Measurements from ENCODE around the gene SNORC.
"Not testable (repeated sequence)": the region's sequence is repeated elsewhere in the genome, so short reads cannot be mapped to it uniquely, and the experiment has no call there.

The SNORC gene

DNA sequence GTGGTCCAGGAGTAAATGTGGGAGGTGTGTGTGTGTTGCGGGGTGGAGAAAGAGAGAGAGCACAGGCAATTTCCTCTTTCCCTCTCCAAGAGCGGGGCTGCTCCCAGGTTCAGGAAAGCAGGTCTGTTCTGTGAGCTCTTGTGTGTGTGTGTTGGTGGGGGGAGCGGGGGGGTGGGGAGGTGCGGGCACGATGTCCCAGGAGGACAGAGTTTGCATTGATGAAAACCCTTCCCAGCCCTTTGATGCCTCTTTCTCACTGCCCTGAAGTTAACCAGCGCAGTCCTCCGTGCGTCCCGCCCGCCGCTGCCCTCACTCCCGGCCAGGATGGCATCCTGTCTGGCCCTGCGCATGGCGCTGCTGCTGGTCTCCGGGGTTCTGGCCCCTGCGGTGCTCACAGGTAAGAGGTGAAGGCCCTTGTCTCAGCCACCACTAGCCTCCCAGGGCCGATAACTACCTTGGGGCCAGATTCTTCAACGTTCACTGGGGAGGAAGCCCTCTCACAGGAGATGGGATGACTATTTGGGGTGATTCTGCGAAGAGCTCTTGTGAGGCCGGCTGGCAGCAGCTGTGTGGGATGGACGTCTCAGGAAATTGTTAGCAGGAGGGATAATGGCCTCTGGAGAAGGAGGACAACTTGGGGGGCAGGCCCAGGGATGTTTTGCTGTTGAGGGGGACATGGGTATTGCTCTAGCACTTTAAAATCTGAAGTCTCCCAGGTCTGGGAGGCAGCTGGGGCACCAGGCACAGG, at the start of gene SNORC:
SNORC (plus strand) TSS at position 247 of the 748 bp plus-strand sequence; CDS start at position 325, 78 bp downstream.
- no peak for DNase-seq (ENCODE audit: low spot score)

DNA sequence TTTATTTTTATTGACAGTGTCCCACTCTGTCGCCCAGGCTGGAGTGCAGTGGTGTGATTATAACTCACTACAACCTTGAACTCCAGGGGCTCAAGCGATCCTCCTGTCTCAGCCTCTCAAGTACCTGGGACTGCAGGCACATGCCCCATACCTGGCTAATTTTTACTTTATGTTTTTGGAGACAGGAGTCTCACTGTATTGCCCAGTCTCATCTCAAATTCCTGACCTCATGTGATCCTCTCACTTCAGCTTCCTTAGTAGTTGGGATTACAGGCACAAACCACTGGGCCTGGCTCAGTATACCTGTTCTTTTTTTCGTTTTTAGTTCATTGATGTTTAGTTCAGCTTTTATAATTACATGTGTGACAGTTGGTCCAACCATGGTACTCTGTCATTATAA, 40.1 kb upstream of the SNORC start:
- no peak for DNase-seq (ENCODE audit: low spot score)

GRCh38 chr2:232831496-232831895, 38.6 kb upstream of the SNORC start:
- no peak for DNase-seq (ENCODE audit: low spot score)

DNA sequence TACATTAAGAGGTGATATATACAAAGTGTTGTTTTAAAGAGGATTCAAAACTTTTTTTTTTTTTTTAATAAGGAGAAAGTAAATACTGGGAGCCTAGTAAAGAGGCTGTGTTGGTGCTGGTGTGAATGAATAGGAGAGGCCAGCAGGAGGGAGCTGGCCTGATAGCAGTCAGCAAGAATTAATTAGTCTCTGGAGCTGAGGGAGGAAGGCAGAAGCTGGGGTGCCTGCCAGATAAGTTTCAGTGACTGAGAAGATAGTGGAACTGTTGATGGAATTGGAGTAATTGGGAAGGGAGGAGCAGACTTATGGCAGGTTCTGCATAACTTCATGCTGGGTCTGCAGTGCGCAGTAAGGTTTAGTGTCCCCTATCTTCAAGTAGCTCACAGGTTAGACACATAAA, 36.2 kb upstream of the SNORC start:
- DNase-seq (ENCODE audit: low spot score) = no peak

- peak; percentile 25 for DNase-seq (ENCODE audit: low spot score)
Measured at GRCh38 chr2:232835687-232836208, 34.3 kb upstream of the SNORC start.

DNA sequence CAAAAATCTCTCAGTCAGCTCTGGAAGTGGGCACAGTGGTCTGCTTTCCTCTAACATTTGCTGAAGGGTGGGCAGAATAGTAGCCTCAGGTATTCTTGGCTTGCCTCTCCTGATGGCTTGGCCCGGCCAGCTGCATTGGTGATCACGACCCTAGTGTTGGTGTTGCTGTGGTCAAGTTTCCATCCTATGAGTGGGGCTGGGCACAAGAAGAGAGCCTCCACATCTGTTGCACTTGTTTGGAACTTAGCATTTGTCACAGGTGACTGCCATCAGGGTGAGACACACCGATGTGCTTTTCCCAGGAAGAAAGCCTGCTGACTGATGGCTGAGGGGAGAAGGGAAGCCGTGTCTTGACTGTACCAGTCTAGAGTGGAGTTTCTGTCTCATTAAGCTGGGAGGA, 33.1 kb upstream of the SNORC start:
- no peak for DNase-seq (ENCODE audit: low spot score)

DNA sequence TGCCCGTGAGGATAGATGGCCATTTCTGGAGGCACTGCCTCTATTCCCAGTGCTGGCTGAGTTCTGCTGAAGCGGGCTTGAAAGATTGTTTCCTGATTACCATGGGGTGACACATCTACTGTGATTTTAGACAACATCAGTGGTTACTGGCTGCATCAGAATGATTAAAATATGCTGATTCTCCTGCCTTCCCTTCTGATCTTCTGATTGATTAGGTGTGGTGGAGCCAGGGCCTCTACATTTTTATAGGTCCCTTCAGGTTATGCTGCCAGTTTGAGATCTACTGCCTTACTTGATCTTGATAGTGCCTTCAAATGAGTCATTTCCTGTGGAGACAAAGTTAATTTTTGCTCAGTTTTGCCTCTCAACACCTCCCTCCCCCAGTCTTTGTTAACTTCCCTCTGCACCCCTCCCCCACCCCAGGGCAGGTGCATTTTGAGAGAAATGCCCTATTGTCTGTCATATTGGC, 31.6 kb upstream of the SNORC start:
- DNase-seq (ENCODE audit: low spot score) = no peak

- DNase-seq (ENCODE audit: low spot score) = no peak
Measured at GRCh38 chr2:232839411-232840079, 30.5 kb upstream of the SNORC start.

GRCh38 chr2:232842689-232843088, 27.4 kb upstream of the SNORC start:
- no peak for DNase-seq (ENCODE audit: low spot score)

GRCh38 chr2:232843834-232844233, 26.2 kb upstream of the SNORC start:
- no peak for DNase-seq (ENCODE audit: low spot score)

DNA sequence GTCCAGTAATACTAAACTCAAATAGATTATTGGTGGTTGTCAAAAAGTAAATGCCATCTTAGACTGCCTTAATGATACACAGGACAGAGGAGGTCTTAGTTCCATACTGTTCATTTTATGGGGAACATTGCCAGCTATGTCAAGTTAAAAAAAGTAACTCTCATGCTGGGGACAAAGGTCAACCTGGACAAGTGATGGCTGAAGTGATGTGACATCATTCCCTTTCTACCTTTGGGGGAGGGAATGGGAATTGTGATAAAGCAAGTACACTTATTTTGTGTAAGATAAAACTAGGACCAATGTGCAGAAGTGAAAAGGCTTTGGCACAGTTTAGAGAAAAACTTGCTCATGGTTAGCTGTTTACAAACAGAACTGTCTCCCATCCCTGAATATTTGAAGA, 24.0 kb upstream of the SNORC start:
- no peak for DNase-seq (ENCODE audit: low spot score)

DNA sequence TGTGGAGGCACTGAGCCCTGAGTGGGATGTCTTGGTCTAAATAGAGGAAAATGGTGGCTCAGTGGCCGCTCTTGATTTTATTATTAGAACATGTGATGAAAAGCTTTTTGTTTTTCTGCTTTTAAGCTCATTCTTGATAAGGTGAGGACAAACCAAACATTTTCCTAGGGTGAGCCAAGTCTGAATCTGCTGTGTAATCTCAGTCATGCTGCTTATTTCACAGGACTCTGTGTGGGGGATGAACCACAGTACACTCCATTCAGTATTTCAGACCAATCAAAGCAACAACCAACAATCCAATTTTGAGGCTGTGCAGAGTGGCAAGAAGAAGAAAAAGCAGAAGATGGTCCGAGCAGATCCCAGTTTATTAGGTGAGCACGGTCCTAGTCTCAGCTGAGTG, 20.0 kb upstream of the SNORC start:
- DNase-seq (ENCODE audit: low spot score) = no peak

GRCh38 chr2:232852081-232852480, 18.0 kb upstream of the SNORC start:
- DNase-seq (ENCODE audit: low spot score) = not testable (repeated sequence)

GRCh38 chr2:232852676-232853075, 17.4 kb upstream of the SNORC start:
- DNase-seq (ENCODE audit: low spot score) = no peak

- peak; percentile 69 for DNase-seq (ENCODE audit: low spot score)
Measured at GRCh38 chr2:232854082-232854481, 16.0 kb upstream of the SNORC start.

- DNase-seq (ENCODE audit: low spot score) = peak; percentile 57
Measured at GRCh38 chr2:232857158-232857563, 12.9 kb upstream of the SNORC start.

DNA sequence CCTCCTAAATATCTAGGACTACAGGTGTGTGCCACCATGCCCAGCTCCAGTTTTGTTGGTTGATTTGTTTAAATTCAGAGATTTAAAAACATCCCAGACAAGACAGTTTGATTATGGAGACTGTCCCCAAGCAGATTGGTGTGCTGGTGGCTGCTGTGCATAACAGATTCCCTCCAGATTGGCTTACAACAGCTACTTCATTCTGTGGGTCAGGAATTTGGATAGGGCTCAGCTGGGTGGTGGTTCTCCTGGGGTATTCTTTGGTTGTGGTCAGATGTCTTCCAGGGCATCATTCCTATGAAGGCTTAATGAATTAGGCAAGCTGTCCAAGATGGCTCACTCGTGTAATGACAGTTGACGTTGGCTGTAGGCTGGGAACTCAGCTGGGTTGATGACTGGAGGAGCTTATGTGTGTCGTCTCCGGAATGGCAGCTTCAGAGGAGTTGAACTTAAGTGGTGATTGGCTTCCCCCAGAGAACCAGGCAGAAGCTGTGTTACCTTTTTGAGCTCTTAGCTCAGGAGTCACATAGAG, 10.6 kb upstream of the SNORC start:
- no peak for DNase-seq (ENCODE audit: low spot score)

- DNase-seq (ENCODE audit: low spot score) = no peak
Measured at GRCh38 chr2:232860593-232861241, 9.3 kb upstream of the SNORC start.

- DNase-seq (ENCODE audit: low spot score) = no peak
Measured at GRCh38 chr2:232861353-232861752, 8.7 kb upstream of the SNORC start.

DNA sequence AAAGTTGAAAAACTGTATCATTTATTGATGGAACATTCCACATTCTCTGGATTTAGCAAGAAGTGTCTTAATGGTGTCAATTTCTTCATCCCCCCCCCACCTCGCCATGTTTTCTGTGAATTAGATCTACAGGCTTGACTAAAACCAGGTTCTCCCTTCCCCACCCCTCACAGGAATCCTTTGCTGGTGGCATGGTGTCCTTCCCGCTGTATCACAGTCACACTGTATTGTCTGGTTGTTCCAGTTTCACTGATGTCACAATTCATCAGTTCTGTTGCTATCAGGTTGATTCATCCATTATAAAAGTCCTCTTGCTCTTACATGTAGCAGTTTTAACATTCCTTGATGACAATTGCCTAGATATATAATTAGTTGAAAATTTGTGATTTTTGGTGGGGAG, 6.1 kb upstream of the SNORC start:
- no peak for DNase-seq (ENCODE audit: low spot score)

DNA sequence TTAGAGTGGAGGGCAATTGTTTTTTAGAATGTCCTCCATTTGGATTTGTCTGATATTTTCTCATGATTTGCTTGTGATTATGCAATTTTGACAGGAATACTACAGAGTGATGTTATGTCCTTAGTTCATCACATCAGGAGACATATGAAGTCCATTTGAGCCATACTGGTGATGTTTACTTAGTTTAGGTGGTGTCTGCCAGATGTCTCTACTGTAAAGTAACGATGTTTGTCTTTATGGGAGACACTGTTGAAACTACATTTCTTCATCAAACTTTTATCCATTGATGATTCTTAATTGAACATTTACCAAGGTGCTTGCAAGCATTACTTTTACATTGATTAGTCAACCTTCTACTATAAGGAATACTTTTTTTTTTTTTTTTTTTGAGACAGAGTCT, 4.9 kb upstream of the SNORC start:
- no peak for DNase-seq (ENCODE audit: low spot score)

DNA sequence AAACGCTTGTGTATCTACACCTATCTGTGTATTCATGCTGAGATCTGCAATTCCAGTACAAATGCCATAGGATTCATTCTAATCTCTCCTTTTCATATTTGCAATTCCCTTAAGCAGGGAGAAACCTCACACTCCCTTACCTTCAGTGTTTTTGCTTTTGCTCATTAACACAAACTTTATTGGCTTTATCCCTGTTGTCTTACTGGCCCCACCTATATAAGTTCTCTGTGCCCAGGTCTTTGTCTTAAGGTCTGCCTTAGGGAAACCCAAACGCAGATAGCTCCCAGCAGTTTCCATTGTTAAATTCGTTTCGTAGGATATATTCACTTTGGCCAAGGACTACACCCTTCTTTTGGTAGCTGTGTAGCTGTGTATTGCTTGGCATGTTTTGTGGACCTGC, 4.0 kb upstream of the SNORC start:
- DNase-seq (ENCODE audit: low spot score) = no peak

Data from LoVo (cell line).